ENCODE results near the gene EWSR1. TPM values are rescaled to one million over a fixed set of nuclear protein-coding genes. Genes with fewer than 3 reads are reported as not detected.

Gene EWSR1
- total RNA-seq, 1 experiment from 2014 or later, result 206 TPM

DNA sequence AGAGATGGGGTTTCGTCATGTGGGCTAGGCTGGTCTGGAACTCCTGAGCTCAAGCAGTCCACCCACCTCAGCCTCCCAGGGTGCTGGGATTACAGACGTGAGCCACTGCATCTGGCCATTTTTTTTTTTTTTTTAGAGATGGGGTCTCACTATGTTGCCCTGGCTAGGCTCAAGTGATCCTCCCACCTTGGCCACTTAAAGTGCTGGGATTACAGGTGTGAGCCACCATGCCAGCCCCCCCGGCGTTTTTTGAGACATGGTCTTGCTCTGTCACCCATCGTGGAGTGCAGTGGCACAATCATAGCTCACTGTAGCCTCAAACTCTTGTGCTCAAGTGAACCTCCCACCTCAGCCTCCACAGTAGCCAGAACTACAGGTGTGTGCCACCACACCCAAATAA lies 16.8 kb upstream of the EWSR1 start:
- DNase-seq (ENCODE audit: low spot score), result no peak

DNA sequence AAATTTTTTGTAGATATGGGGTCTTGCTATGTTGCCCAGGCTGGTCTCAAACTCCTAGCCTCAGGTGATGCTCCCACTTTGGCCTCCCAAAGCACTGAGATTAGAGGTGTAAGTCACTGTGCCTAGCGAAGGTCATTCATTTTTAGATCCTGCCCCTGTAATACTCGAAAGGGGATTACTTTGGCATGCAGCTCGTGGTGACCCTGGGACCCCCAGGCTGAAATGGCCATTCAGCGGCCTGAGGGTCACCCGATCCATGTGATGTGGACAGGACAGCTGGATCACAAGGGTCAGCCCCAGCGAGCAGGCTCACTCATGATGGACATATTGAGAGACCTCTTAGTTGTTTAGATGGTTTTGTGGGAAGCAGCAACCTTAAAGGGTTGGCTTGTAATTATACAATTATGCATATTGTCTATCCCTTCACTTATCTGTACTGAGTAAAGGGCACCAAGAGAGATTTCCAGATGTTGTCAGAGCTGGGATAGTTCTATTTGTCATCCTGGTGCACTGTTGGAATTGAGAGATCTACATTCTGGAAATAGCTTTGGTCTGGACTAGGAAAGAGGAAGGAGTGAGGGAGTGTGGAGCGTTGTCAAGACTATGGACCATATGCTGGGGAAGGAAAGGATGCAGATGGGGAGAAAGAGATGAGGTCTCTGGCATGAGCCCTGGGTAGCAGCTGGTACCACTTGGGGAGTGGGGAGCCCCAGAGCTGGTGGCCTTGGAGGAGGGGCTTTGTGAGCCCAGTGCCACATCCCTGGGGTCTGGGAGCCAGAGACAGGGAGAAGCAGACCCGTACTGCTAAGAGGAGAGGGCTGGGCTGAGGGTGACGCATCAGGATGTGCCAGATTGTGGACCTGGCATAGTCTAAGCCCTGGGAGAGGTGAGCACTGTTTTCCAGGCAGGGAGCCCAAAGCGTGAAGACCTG lies 15.8 kb upstream of the EWSR1 start:
- DNase-seq (ENCODE audit: low spot score), result no peak

DNA sequence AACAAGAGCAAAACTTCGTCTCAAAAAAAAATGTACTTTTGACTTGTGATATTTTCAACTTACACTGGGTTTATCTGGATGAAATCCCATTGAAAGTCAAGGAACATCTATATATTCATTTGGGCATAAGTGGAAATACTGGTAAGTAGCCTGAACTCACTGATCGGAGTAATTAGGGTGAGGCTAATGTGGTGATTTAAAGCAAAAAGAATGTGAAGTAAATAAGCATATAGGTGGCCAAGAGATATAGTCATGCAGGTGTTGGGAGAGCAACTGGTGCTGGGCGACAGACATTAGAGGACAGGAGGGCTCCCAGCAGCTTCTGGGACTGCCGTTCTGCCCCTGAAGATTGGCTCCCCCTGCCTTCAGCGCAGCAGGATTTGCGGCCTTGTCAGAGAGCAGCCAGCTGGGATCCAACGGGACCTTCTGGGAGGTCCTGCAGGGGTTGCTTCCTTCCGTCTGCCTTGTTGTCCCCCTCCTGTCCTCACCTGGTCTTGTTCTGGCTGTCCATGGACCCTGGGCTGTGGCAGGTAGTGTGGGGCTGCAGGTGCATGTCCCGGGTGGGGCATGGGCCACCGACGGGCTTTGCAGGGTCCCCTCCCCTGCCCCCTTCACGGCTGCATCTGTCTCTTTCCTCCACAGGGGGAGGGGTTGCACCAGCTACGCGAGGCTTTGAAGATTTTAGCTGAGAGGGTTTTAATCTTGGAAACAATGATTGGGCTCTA lies 14.3 kb upstream of the EWSR1 start:
- no peak for DNase-seq (ENCODE audit: low spot score)

DNA sequence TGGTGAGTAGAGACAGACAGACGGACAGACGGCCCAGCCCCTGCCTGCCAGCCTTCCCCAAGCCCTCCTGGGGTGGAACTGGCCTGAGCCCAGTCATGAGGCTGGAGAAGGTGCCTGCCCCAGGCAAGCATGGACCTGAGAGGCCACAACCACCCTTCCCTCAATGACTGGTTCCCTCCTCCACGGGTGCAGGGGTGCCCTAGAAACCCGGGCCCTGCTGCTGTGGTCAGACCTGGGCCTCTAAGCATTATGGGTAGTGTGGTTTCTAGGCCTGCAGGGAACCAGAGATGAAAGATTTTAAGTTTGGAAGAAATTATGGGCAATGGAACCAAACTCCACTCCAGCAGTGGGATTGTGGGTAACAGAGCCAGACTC lies 13.8 kb upstream of the EWSR1 start:
- no peak for DNase-seq (ENCODE audit: low spot score)

- no peak for DNase-seq (ENCODE audit: low spot score)
Measured at GRCh38 chr22:29255064-29255621, 12.9 kb upstream of the EWSR1 start.

GRCh38 chr22:29256606-29257325 lies 11.3 kb upstream of the EWSR1 start:
- DNase-seq (ENCODE audit: low spot score), result no peak

DNA sequence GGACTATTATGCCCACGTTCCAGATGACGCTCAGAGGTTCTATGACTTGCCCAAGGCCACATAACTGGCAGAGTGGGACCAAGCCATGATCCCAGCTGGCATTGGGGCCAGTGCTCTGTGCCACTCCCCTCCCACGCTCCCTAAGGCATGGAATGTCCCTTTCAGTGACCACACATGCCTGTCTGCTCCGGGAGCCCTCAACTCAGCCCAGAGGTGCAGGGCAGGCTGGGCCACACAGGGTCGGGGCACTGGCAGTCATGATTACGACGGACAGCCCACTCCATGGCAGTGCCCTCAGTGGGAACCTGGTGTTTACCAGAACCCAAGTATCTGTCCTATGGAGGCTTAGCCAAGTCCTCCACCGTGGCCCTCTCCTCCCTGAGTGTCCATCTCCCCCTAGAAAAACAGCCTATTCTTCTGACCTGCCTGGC lies 10.3 kb upstream of the EWSR1 start:
- no peak for DNase-seq (ENCODE audit: low spot score)

DNA sequence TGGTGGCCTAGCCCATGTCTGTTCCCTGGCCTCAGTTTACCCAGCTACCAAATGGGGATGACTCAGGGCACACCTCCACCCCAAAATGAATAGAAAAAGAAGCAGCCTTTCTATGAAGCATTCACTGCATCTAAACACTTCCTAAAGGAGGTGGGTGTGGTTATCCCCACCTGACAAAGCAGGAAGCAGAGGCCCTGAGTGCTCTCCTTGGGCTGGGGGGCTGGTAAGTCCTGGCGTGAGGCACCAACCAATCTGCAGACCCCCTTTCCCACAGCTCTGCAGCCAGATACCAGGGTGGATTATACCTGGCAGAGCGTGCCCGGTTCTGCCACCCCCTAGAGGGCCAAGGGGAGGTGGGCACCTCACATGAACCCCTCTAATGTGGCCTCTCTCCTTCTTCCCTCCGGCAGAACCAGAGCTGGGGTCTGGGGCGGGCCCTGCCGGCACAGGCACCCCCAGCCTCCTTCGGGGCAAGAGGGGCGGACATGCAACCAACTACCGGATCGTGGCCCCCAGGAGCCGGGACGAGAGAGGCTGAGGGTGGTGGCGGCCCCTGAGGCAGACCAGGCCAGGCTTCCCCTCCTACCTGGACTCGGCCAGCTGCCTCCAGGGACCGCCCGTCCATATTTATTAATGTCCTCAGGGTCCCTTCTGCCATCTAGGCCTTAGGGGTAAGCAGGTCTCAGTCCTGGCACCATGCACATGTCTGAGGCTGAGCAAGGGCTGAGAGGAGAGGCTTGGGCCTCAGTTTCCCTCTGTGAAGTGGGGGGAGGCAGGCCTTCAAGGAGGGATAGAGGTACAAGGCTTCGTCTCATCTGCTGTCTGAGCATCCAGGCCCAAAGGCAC lies 9.4 kb upstream of the EWSR1 start:
- no peak for DNase-seq (ENCODE audit: low spot score)

- DNase-seq (ENCODE audit: low spot score), result no peak
Measured at GRCh38 chr22:29259253-29259899, 8.7 kb upstream of the EWSR1 start.

DNA sequence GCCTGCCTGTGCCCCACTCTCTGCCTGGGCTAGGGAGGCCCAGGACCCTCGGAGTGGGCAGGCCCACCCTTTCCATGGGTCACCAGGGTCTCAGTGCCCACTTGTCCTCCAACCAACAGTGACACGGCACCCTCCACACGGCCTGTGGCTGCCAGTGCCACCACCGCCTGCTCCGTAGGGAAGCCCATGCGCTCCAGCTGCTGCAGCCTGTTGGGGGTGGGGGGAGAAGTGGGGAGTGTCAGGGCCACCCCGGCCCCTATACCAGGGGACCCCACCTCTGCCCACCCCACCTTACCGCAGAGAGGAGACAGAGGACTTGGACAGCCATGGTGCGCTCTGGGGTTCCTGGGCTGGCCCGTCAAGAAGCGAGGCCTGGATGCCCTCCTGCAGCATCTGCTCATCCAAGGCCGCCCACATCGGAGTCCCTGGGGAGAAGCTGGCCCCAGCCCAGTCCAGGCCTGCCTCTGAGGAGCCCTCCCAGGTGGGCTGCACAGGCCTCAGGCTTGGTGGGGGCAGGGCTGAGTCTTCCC lies 8.0 kb upstream of the EWSR1 start:
- DNase-seq (ENCODE audit: low spot score), result no peak

DNA sequence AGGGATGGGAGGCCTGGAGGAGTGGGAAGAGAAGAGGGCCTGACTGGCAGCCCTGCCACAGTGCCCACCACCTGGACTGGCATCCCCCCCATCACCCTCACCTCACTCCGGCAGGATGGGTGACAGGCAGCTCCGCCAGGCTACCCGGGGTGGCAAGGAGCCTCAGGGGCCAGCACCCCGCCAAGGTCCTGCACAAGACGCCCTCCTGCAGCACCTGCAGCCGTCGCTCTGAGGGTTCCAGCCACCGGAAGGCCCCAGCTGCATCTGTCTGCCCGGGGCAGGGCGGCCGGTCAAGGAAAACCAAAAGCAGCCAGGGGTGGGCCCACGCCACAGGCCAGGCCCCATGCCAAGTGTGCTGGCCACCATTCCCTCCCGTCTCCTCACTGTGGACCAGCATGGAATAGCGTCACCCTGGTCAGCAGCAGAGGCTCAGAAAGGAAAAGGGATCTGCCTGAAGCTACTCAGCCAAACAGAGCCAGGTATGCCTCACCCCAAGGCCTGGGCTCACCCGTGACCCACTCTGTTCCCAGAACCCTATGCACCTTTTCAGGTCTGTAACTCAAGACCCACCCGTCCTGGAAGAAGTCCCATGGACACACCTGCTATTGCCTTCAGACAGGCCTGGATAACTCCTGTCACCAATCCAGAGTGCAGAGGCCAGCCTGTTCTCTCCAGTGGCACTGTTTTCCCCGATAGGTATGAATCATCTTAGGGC lies 7.3 kb upstream of the EWSR1 start:
- DNase-seq (ENCODE audit: low spot score), result no peak

DNA sequence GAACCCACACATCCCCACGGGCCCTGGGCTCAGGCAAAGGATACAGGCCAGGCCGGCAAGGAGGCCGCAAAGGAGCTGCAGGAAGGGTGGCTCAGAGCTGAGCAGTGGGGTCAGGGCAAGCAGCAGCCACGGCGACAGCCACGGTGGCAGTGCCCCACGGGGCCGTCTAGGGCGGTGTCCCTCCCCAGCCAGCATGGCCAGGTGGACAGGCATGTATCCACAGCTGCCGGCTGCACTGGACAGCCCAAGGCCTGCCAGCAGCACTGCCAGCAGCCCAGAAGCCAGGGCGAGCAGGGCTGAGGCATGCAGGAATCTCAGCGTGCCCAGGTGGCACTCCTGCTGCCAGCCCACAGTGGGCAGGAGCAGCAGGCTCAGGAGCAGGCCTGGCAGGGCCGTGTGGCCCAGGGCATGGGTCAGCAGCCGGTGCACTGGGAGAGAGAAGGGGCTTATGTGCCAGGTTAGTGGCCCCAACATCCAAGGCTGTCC lies 4.2 kb upstream of the EWSR1 start:
- DNase-seq (ENCODE audit: low spot score), result no peak

DNA sequence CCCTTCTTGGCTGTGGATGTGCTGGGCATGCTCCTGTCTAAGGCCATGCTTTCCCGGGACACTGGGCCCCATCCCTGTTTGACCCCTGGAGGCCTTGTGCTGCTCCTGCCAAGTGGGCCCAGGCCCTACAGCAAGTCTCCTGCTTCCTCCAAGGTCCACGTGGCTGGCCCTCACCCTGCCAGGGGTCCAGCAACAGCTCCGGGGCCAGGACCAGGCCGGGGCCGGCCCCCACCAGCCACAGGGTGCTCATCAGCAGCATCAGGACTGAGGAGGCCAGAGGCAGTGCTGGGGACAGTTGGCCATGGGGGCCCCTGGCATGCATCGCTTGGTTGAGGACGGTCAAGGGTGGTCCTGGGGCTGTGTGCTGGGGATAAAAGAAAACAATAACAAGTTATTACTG lies 2.8 kb upstream of the EWSR1 start:
- DNase-seq (ENCODE audit: low spot score), result no peak

DNA sequence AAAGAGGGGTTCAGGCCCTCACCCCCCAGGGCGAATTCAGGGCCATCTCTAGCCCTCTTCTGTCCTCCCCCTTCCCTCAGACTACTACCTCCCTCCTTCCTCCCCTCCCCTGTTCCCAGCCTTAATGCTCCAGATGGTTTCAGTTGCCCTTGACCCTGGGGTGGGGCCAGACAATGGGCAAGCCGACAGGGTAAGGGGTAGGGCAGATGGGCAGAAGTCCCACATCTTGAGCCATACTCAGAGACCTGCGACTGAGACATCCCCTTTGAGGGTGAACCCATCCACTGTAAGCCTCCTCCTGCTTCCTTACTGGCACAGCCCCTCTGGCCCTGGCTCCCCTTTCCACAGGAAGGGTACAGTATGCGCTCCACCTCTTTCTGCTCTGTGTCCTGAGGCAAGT lies 2.1 kb upstream of the EWSR1 start:
- DNase-seq (ENCODE audit: low spot score), result no peak

DNA sequence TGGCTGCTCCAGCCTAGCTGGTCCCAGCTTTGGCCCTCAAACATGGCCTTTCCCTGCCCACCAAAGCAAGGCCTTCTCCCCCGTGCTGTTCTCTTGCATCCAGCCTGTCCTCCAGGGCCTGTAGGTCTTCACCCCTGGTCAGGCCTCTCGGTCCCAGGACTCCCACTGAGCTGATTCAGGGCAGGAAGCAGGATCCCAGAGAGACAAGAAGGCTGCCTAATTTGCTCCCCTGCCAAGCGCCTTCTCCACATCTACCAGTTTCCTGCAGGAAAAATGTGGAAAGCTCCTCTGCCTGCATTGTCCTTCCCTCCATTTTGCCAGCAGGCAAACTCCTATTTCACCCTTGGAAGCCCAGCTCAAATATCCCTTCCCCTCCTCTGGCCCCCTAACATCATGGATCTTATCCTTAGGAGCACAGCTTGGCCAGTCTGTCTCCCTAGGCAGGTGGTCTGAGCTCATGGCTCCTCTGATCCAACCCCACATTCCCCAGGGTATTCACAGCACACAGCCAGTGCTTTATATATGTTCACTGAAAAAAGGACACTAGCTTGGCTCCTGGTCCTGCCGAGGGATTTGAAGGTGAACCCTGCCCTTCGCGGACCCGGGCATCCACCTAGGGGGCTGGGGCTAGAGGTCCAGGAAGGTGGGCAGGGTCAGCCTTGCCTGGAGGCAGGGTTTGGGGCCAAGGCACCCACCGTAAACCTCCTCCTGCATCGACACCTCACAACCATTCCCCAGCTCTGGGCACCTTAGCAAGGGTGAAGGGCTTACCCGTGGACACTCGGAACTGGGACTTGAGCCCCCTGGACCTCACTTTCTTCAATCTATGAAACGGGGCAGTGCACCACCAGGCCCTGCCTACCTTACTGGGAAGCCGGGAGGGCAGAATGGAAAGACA lies 1.3 kb upstream of the EWSR1 start:
- no peak for DNase-seq (ENCODE audit: low spot score)

DNA sequence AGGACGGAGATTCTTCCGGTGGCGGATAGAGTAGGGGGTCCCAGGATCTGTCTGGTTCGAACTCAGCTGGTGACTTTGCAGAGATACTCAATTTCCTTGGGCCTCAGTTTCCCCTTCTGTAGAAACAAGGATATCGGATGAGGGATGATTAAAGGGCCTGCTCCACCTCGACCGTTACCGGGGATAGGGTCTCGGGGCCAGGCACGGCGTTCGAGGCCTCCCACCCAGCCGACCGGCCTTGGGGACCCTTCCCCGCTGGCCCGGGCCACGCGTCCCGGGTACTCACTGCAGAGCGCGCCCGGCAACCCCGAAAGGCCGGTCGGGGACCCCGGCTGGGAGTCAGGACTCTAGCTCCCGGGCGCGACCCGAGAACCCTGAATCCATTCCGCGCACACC lies 608 bp upstream of the EWSR1 start:
- DNase-seq (ENCODE audit: low spot score), result no peak

GRCh38 chr22:29268511-29269229 lies 602 bp downstream of the EWSR1 start:
- no peak for DNase-seq (ENCODE audit: low spot score)

GRCh38 chr22:29269230-29269604 lies 1.1 kb downstream of the EWSR1 start:
- DNase-seq (ENCODE audit: low spot score), result no peak
